ENCODE data around the gene TIAM2.
"Not testable (repeated sequence)": the region's sequence is repeated elsewhere in the genome, so short reads cannot be mapped to it uniquely, and the experiment has no call there.

The TIAM2 gene

DNA sequence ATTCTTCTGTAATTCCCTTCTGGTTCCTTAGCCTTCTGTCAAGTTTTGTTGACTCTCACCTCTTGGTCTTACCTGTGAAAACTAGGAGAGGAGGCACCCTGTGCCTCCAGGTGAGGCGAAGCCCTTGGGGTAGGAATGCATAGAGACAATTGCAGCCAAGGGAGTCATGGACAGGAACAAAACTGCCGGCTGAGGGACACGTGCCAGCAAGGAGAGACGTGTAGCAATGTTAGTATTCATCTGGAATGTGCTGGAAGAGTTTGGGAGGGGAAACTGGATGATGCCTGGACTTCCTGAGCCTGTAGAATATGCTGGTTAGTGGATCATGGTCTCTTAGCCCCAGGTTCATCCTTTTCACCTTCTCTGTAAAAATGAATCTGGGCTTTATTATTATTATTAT, 3.9 kb upstream of the TIAM2 start:
- DNase-seq (ENCODE audit: low spot score), result no peak

DNA sequence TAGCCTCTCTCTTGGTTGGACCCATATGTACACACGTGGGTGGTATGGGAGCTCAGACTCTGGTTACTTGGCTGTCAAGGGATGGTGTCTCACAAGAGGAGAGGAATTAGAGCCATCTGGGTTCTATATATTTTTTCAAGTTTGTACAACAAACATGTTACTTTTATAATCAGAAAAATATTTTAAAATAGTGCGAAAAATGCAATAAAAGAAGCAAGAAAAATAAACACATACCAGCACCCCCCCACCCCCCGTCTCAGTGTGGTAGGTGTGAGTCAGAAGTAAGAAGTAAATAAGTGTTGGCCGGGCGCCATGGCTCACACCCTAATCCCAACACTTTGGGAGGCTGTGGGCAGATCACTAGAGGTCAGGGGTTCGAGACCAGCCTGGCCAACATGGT, 2.1 kb upstream of the TIAM2 start:
- DNase-seq (ENCODE audit: low spot score), result no peak

DNA sequence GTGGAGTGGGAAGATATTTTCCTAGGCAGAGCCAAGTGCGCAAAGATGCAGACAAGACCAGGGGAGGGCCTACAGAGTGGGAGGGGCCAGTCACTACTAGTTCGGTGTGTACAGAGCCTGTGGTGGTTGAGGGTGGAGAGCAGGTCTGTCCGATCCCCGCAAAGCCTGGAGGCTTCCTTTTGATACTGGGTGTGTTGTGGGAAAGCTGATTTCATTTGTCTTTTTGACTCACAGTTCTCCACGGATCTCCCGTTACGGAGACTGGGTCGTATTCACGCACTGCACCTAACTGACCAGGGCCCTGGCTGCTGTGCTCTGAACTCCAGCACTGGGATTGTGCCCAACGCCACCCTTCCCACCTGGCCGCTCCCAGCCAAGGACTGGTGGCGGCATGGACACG, 1.4 kb upstream of the TIAM2 start:
- no peak for DNase-seq (ENCODE audit: low spot score)

DNA sequence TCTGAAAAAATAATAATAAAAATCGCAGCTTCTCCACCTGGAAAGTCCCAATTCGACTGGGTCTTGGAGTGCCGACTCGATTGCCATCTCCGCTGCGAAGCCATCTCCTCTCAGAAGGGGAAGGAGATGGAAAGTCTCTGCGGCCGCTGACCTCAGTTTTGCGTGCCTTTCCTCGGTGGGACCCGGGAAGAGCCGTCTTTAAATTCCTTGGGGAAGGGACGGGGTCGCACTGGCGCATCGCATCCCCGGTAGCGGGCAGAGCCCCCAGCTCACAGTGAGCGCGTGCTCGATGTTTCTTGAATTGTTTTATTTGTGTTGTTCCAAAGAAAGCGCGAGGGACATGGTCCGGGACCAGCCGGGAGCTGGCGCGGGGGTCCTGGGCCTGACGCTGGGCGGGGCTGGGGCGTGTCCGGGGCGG, 270 bp upstream of the TIAM2 start:
- DNase-seq (ENCODE audit: low spot score), result no peak

DNA sequence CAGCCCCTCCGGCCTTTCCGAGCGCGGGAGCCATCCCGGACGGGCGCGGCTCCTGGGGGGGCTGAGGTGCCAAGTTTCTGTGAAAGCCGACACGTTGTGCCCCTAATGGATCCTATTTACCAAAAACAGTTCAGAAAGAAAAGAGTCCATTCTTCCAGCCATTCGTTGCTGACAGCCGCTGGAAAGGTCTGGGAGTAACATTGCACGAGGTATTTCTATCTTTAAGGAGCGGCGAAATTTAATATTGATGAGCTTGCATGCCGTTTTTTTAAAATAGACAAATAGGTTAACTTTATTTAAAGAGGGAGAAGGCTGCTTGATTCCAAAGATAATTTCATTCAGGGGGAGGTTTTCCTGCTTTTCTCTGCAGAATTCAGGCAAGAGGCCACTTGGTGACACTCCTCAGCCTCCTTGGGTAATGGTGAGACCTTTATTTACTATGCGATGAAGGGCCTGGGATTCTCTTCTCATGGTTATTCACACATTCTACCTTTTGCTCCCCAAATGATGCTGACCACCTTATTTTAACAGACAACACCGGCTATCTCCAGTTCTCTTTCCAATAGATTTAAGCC, 988 bp downstream of the TIAM2 start:
- no peak for DNase-seq (ENCODE audit: low spot score)

DNA sequence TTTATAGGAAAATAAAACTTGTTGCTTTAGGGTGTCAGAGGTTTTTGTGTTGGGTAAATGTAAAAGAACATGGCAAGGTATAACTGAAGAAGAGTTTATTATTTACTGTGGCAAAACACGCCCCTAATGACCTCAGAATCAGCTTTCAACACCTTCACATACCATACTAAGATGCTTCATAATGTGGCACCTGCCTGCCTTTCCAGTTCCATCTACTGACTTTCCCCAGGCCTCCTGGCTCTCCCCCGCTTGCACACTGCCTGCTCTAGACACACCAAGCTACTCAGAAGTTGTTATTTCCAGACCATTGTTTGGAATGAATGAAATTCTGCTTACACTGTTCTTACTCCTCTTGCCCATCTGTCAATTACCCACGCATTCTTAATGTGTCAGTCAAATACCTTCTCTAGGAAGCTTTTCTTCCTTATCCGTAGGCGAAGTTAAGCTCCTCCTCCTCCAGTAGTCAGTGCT, 1.8 kb downstream of the TIAM2 start:
- no peak for DNase-seq (ENCODE audit: low spot score)

DNA sequence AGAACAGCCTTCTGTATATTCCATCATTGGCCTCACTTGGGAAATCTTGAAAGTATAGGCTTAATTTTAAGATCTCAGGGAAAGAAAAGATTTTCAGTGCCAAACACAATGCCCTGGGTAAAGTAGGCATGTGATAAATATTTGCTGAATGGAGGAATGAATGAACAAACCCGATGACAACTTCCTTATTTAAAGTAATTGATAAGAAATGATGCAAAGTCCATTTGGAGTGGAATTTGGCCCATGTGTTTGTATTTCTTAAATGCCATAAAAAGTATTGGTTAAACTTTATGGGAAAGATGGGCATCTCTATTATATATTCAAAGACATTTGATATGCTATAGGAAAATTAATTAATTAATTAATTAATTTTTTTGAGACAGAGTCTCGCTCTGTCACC, 3.7 kb downstream of the TIAM2 start:
- DNase-seq (ENCODE audit: low spot score), result no peak

DNA sequence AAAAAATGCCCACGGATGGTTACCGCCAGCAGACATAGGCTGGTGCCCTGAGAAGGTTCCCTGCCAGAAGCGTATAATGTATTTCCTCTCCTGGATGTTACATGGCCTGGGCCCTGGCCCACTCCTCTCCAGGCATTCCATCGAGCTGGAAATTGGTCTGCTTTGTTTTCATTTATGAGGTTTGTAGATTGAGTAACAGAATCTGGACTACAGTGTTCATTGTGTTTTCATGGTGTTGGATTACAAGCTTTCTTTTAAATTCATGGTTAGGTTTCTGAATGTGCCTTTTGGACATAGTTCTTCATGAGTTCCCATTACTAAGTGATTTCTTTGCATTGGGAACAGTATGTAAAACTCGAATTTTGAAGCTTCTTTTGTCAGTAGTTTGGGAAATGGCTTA, 6.4 kb downstream of the TIAM2 start:
- no peak for DNase-seq (ENCODE audit: low spot score)

DNA sequence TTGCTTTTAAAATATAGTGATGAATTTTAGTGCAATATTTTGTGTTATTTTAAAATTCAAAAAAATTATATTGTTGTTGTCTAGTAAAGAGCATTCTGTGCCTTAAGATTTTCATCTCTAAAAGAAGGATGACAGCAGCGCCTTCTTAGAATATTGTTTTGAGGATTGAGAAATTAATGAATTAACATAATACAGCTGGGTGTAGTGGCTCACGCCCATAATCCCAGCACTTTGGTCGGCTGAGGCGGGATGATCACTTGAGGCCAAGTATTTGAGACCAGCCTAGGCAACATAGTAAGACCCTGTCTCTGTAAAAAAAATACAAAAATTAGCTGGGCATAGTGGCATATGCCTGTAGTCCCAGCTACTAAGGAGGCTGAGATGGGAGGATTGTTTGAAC, 6.8 kb downstream of the TIAM2 start:
- no peak for DNase-seq (ENCODE audit: low spot score)

DNA sequence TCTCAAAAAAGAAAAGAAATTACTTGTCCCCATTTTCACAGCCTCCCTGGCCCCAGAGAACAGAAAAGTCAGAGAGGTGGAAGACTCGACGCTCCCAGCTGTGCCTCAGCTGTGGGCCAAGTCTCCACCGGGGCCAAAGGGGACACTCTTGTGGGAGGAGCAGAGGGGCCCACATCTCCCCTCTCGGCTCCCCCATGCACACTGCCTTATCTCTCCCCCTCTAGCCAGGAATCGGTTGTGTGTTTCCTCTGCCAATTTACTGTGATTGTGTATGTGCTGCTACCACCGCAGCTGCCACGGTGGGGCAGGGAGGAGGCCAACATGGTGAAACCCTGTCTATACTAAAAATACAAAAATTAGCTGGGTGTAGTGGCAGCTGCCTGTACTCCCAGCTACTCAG, 8.4 kb downstream of the TIAM2 start:
- DNase-seq (ENCODE audit: low spot score), result no peak

DNA sequence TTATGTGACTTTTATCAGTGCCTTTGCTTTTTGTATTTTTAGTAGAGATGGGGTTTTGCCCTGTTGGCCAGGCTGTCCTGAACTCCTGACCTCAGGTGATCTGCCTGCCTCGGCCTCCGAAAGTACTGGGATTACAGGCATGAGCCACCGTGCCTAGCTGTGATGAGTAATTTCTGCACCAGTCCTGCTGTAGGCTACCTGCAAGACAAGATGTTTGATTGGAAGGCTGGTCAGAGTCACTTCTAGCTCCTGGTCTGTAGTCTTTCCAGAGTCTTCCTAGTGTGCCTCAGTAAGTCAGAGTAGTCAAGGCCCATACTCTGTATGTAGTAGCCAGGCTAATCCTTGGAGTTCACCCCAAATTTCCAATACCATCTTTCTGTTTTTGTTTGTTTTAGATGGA, 8.9 kb downstream of the TIAM2 start:
- DNase-seq (ENCODE audit: low spot score), result no peak

DNA sequence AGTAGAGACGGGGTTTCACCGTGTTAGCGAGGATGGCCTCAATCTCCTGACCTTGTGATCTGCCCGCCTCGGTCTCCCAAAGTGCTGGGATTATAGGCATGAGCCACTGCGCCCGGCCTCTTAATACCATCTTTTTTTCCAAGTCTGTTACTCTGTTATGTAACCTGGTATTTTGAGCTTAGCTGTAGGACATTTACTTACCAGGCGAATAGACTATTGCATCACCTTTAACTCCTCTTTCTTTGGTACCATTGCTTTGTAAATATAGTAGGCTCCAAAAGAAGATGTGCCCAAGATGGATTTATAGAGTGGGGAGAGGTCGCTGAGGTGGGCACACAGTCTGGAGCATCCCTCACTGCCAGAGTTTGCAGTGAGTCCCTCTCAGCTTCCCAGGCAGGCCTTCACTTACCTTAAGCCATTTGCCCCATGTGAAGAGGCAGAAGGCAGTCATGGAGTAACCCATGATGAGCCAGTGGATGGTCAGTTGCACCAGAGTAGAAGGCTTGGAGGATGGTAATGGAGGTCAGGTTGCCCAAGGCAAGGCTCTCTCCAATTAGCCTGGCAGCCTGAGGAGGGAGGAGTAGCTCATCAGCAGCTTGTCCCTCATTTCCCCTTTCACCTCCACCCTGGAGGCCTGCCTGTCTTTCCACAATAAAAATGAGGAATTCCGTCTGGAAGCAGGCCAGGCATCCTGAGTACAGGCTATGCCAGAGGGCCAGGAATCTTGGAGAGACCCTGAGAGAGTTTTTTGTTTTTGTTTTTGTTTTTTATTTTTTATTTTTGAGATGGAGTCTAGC, 9.7 kb downstream of the TIAM2 start:
- DNase-seq (ENCODE audit: low spot score), result no peak

DNA sequence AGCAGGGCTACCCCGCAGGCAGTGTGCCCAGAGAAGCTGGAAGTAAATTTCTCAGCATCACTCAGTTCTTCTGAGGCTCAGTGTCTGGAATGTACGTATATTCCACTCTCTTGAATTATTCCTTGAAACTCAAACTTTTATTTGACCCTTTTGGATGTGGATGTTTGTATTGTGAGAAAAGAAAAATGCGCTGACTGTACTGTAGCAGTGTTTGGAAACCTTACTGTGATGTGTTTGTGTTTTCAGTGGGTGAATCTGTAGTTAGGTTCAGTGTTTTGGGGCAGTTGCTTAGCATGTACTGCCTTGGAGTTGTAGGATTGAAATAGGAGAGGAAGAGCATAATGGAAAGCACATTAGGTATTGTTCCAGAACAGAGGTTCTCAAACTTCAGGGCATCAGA, 13.5 kb downstream of the TIAM2 start:
- no peak for DNase-seq (ENCODE audit: low spot score)

DNA sequence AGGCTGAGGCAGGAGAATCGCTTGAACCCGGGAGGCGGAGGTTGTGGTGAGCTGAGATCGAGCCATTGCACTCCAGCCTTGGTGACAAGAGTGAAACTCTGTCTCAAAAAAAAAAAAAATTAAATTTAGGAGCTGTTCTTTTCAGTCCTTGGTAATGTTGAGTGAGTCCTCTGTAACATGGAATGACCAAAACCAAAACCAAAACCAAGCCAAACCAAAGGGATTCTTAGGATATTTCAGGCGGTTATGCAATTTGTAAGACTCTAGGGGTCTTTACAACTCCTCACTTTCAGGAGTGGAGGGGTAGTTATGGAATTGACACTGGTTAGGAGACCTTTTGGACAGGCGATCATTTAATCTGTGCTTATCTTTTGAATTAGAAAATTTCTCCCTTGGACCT, 15.8 kb downstream of the TIAM2 start:
- DNase-seq (ENCODE audit: low spot score), result no peak

DNA sequence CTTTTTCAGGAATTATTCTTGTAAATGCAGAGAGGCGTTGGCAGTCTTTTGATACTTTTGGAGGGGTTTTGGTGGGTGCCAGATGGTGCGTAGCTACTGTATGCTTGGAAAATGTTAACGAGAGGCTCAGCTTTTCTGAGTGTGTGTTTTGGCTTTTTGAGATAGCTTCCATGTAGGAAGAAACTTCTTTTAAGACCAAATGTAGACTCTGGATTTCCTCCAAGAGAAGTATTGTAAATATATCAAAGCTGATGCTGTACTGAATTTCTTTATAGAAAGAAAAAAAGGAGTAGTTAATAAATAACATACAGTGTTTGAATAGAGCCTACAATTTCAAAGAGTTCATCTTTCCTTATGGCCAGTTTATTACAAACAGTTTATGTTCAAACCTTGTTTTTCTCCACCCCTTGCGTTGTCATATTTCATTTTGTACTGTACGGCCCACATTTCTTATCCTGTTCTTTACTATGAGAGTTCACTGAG, 16.7 kb downstream of the TIAM2 start:
- DNase-seq (ENCODE audit: low spot score), result no peak

DNA sequence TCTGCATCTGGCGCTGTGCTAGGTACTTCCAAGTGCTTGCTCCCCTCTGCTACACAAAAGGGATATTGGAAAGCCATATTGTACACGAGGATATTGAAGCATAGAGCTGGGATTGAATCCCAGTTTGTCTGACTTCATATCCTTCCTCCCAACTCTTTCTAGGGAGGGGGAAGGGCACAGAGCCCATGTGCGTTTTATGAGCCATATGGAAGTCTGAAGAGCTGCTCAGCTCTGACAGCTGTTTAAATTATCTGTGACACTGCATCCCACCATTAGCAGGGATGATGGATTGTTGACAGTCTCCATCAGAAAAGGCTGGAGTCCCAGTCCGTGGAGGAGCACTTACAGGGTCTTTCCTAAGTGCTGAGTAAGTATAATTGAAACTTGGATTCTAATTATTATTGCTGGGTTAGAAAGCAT, 18.4 kb downstream of the TIAM2 start:
- DNase-seq (ENCODE audit: low spot score), result no peak

DNA sequence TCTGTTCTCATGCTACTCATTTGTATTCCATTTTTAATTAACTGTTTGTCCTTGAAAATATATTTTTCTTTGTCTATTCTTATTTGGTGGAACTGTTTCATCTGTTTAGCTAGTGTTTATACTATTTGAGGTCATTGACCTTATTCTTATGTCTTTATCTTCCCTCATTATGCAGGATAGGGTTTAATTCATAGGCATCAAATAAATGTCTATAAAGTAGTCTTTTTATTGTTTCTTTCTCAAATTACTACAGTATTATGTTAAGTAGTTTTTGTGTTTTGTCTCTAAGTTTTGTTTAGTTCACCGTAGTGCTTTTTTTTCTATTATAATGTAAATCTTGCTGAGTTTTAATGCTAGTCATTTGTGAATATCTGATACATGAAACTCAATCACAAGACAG, 19.0 kb downstream of the TIAM2 start:
- no peak for DNase-seq (ENCODE audit: low spot score)

DNA sequence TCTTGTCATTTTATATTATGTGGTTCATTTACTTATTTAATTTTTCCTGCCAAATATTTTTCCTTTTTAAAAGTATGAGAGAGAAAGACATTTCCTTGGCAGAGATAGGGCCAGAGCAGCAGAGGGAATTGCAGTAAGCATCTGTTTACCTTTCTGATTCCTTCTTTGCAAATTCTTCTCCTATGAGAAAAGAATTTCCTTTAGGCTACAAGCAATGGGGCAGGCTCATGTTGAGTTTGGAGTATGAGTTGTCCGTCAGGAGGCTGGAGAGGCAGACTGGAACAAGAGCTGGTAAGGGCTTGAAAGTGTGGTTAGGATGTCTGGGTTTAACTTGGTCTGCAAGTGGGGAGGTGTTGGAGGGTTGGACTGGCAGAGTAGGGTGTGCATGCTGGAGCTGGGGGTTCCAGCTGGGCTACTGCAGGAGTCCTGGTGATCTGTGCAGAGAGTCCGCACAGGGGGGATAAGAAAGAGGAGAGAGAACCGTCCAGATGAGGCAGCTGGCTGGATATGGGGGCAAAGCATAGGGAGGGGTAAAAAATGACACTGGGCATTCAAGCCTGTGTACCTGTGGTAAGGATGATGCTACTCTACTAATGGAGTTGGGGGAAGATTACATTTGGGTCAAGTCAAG, 19.7 kb downstream of the TIAM2 start:
- DNase-seq (ENCODE audit: low spot score), result no peak

DNA sequence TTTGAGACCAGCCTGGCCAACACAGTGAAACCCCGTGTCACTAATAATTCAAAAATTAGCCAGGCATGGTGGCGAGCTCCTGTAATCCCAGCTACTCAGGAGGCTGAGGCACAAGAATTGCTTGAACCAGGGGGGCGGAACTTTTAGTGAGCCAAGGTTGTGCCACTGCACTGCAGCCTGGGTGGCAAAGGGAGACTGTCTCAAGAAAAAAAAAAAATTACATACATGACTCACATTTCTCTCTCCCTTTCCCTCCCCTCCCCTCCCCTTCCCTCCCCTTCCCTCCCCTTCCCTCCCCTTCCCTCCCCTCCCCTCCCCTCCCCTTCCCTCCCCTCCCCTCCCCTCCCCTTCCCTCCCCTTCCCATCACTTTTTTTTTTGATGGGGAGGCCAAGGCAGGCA, 23.3 kb downstream of the TIAM2 start:
- DNase-seq (ENCODE audit: low spot score), result not testable (repeated sequence)

DNA sequence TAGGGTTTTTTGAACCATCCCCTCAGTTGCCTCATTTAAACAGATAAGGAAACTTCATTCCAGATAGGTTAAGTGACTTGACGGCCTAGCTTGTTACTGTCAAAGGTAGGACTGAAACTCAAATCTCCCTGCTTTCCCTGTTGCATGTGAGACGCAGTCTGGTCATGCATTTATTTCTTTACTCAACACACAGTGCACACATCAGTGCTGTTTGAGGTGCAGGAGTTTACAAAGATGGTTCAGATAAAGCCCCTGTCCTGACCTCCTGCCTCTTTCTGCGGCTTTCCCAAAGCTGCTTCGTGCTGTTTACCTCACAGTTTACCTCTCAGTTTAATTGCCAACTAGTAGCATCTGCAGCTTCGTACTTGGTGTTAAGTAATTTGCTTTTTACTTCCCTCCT, 26.6 kb downstream of the TIAM2 start:
- no peak for DNase-seq (ENCODE audit: low spot score)

DNA sequence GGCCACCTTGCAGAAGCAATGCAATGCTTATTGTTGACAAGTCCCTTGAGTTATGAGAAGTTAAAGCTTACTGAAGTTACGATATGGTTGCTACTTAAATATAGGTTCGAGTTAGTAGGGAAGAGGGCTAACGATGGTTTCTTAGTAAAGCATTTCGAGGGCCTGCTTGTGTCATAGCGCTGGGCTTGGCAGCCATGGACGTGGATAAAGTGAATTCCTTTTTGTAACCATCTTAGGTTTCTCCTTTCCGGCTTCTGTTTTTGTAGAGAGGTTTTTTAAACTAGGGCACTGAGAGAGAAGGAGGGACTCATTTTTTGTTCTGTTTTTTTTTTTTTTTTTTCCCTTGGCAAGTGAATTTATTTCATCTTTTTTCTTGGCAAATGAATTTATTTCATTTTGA, 27.6 kb downstream of the TIAM2 start:
- no peak for DNase-seq (ENCODE audit: low spot score)

DNA sequence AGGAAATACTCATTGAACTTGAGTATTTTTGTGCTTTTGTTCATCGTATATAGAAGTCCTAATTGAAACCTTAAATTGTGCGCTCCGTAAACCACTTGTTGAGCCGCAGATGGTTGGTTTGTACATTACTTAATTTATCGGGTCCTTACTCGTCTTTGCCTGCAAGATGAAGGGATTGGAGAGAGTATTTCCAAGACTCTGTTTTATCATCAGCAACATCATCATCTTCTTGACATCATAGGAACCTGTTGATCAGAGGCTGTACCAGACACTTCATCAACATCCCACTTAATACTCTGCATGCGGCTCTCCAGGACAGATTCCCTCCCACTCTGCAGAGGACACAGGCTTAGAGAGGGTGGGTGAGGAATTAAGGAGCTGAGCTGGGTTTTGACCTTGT, 28.6 kb downstream of the TIAM2 start:
- no peak for DNase-seq (ENCODE audit: low spot score)

DNA sequence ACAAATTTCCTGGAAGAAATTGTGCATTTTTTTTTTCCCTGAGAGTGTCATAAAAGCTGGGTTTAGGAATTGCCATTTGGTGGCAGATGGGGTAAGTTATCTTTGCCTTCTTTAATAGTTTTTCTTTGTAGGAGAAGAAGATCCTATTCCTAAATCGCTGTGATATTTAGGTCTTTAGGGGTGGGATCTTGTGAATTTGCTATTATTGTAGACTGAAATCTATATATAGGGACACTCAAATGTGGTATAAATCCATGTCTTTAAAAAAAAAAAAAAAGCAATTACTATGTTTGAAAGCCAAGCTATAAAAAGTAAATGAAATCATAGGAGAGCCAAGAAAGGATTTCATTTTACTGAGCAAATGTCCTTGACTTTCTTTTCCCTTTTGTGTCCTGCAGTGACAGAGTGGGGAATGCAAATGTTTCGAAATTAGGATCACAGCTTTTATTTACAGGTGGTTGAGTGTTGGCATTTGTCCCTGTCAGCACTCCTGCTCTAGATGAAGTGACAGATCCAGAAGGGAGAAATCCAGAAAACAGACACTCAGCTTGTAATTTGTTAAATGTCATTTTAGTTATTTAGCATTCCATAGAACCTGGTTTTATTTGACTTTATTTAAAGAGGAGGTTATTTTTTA, 29.4 kb downstream of the TIAM2 start:
- no peak for DNase-seq (ENCODE audit: low spot score)

Measured in cerebellar cortex (tissue), 1 donor.